ENCODE data around the gene CLMP. TPM values are rescaled to one million over a fixed set of nuclear protein-coding genes. Genes with fewer than 3 reads are reported as not detected.

CLMP gene
- total RNA-seq, 1 experiment from 2014 or later, result 3.2 TPM

DNA sequence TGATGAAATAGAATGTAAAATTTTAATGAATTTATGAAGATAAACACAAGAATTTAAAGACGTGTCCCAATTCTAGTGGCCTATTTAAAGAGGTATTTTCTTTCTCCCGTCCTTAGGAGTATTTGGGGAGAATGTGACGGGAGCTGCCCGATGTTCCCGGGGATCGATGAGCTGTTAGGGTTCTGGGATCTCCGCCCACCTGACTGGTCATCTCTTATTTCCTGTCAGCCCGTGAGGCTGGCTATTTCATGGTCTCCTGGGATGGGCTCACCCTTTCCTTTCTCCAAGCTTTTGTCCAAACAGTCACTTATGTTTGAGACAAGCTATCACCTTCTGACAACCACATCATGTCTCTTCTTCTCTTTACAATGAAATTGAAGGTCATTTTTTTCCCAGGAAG is 16.9 kb upstream of the CLMP start:
- Histone ChIP-seq H3K9me3 (ENCODE audit: control insufficient read depth in 1 of 2, insufficient read depth in 1 of 2, low read depth in 1 of 2, low read length in 2 of 2) (no peaks in the 10 kb centered on the region), H2AFZ (ENCODE audit: low read depth, low read length, poor library complexity, severe bottlenecking) (no peak overlapping the region), H4K20me1 (ENCODE audit: insufficient read depth) (no peaks in the 10 kb centered on the region), H3K4me3 (replicated peaks in 1 of 2; ENCODE audit: low read depth in 1 of 2, low read length in 2 of 2) (no peak overlapping the region), H3K4me1 (ENCODE audit: control insufficient read depth in 1 of 2, insufficient read depth in 2 of 2, low read length in 2 of 2) (0 out of 4 replicates have a peak, but pooled peaks cover 0 to 4% of the 10 kb centered on the region in 2 experiments), H3K9me2 (ENCODE audit: insufficient read depth) (no peaks in the 10 kb centered on the region), H3K4me2 (ENCODE audit: low read length) (no peak overlapping the region), H3K36me3 (ENCODE audit: control insufficient read depth in 1 of 2, insufficient read depth in 2 of 2, low read length in 2 of 2) (no peaks in the 10 kb centered on the region), H3K27me3 (ENCODE audit: insufficient read depth, low read length) (no peaks in the 10 kb centered on the region), H3K9ac (ENCODE audit: low read length) (no peak overlapping the region), H3K79me2 (ENCODE audit: insufficient read depth, low read length) (no peaks in the 10 kb centered on the region), H3K27ac (ENCODE audit: low read depth, low read length) (no peak overlapping the region)
- RAD21 ChIA-PET (ENCODE audit: low non-redundant PET in 1 of 2, low total read pairs in 2 of 2, uncharacterized antibody in 2 of 2, unreplicated experiment in 2 of 2), result no interaction called here
- POLR2A ChIA-PET, result no interaction called here
- ATAC-seq (no peak), DNase-seq (ENCODE audit: low read depth, low spot score) (no peak)
- BruUV-seq (replicated peaks), result no TSS peak
- intact Hi-C loops (cut with micrococcal nuclease), result no loop called here
- CTCF ChIA-PET, result interaction anchor here (0.9 kb wide), 1 partner anchor 49 kb away, joined by 4 read pairs; no protein-coding TSS in a partner anchor
- no peak for TF ChIP-seq RAD21 (IDR thresholded peaks at IDR 0.05; ENCODE audit: low read depth)
- no peak for TF ChIP-seq EZH2phosphoT487 (IDR thresholded peaks at IDR 0.05; ENCODE audit: borderline replicate concordance)
- no peak for TF ChIP-seq ZNF274 (IDR thresholded peaks at IDR 0.05; ENCODE audit: low read depth, low read length)
- TF ChIP-seq POLR2AphosphoS5 (IDR thresholded peaks at IDR 0.05; ENCODE audit: low read depth, low read length), result no peak

DNA sequence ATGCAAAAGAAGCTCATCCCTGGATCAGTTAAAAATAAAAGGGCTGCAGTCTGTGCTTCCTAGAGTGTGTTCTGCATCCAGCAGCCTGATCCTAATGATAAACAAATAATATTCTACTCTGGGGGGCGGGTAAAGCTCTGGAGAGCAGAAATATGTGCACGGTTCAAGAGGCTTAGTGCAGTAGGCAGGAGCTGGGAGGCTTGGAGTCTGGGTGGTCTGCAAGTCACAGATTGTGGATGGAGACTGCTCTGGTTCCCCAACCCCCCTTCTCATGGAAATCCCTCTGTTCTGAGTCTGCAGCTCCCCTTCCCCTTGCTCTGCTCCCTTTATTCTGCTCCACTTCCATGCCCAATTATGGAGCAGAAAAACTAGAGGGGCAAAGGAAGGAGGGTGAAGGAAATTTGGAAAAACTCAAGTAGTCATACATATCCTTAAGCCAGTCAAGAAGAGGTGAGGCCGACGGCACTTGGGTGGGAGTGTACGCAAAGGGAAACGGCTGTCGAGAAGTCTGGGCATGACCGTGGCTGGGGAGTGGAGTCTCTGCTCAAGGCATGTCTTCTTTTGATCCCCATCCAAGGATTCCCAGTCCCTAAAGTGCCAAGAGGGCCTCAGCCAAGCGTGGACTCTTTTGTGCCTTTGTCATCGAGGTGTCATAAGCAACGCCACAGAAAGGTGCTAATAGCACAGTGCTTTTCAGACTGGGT is 16.3 kb upstream of the CLMP start:
- Histone ChIP-seq H3K27ac (ENCODE audit: low read depth, low read length) (no peak overlapping the region), H3K27me3 (ENCODE audit: insufficient read depth, low read length) (no peaks in the 10 kb centered on the region), H3K79me2 (ENCODE audit: insufficient read depth, low read length) (no peaks in the 10 kb centered on the region), H3K36me3 (ENCODE audit: control insufficient read depth in 1 of 2, insufficient read depth in 2 of 2, low read length in 2 of 2) (no peaks in the 10 kb centered on the region), H3K4me2 (ENCODE audit: low read length) (no peak overlapping the region), H3K4me3 (replicated peaks in 1 of 2; ENCODE audit: low read depth in 1 of 2, low read length in 2 of 2) (no peak overlapping the region), H3K9me3 (ENCODE audit: control insufficient read depth in 1 of 2, insufficient read depth in 1 of 2, low read depth in 1 of 2, low read length in 2 of 2) (no peaks in the 10 kb centered on the region), H4K20me1 (ENCODE audit: insufficient read depth) (no peaks in the 10 kb centered on the region), H3K9ac (ENCODE audit: low read length) (no peak overlapping the region), H3K9me2 (ENCODE audit: insufficient read depth) (no peaks in the 10 kb centered on the region), H2AFZ (ENCODE audit: low read depth, low read length, poor library complexity, severe bottlenecking) (no peak overlapping the region), H3K4me1 (ENCODE audit: control insufficient read depth in 1 of 2, insufficient read depth in 2 of 2, low read length in 2 of 2) (0 out of 4 replicates have a peak, but pooled peaks cover 0 to 4% of the 10 kb centered on the region in 2 experiments)
- POLR2A ChIA-PET, result no interaction called here
- no peak for TF ChIP-seq POLR2AphosphoS5 (IDR thresholded peaks at IDR 0.05; ENCODE audit: low read depth, low read length)
- no peak for TF ChIP-seq JUND (IDR thresholded peaks at IDR 0.05)
- TF ChIP-seq SIN3A (IDR thresholded peaks at IDR 0.05; ENCODE audit: low read depth), result no peak
- no peak for TF ChIP-seq CBX3 (IDR thresholded peaks at IDR 0.05; ENCODE audit: low read depth)
- no peak for ATAC-seq
- CTCF ChIA-PET, result interaction anchor here (0.6 to 1.5 kb wide), 3 partner anchors 24 to 50 kb away, joined by 3 read pairs; no protein-coding TSS in a partner anchor
- RAD21 ChIA-PET (ENCODE audit: low non-redundant PET in 1 of 2, low total read pairs in 2 of 2, uncharacterized antibody in 2 of 2, unreplicated experiment in 2 of 2), result no interaction called here
- no TSS peak for BruUV-seq (replicated peaks)
- intact Hi-C loops (cut with micrococcal nuclease), result no loop called here
- no peak for DNase-seq (ENCODE audit: low read depth, low spot score)

Measured in HCT116 (cell line).